Pancreas (tissue), 10 donors: ENCODE results near the gene GRID1. TPM values are rescaled to one million over a fixed set of nuclear protein-coding genes. Genes with fewer than 3 reads are reported as not detected.

Experiments used
- ATAC-seq, 4 donors: fragments of 200-7000 bp; cut with Tn5 transposase; one replicate each; pipeline versions ENCODE4 v1.8.0 to v1.9.1; 2020; ENCODE audit warnings: mild to moderate bottlenecking in 4 of 4, moderate library complexity in 4 of 4
- DNase-seq, 6 donors: peaks; one replicate each; pipeline ENCODE4 v3.0.0-alpha.2; 2020
- FAIRE-seq: peaks from 2 replicates; lab custom pipeline; 2012; peaks lifted over from hg19 to GRCh38; lab: Jason Lieb, UNC
- H3K27ac ChIP-seq, 4 donors: fragments of 200-600 bp; sonication (generic); 1 replicate in 3 of 4; 2 replicates in 1 of 4; pipeline versions ENCODE4 v1.5.0 to v1.8.0; 2020
- H3K27me3 ChIP-seq, 4 donors: fragments of 200-600 bp; one replicate each; pipeline ENCODE4 v1.8.0; 2021
- H3K36me3 ChIP-seq, 3 donors: fragments of 200-600 bp; sonication (generic) in 1 of 3; one replicate each; pipeline versions ENCODE4 v1.5.0 to v1.8.0; 2020 to 2021
- H3K4me1 ChIP-seq, 3 donors: fragments of 200-600 bp; one replicate each; pipeline ENCODE4 v1.8.0; 2021
- H3K4me3 ChIP-seq, 4 donors: fragments of 200-600 bp; sonication (generic) in 2 of 4; one replicate each; pipeline versions ENCODE4 v1.5.0 to v1.8.0; 2020 to 2021
- H3K9me3 ChIP-seq, 4 donors: fragments of 200-600 bp; one replicate each; pipeline ENCODE4 v1.8.0; 2021
- CTCF ChIP-seq, 4 donors: fragments of 200-600 bp; sonication (generic) in 3 of 4; IDR thresholded peaks; one replicate each; pipeline versions ENCODE4 v1.5.0 to v1.8.0; 2021; ENCODE audit warnings: antibody characterized with exemption in 4 of 4
- WGBS, 2 donors: extraction: QIAGEN DNeasy Blood & Tissue Kit; methylation state at CpG; one replicate each; pipeline ENCODE4 v1.1.7; 2013; 5-methylcytosine and 5-hydroxymethylcytosine counted together
- intact Hi-C, 3 donors: fragments of 100-400 bp; cut with DNase I; formaldehyde crosslinking; loops; one replicate each; pipeline versions ENCODE4 v1.11.1 to v1.14.2; 2022
- polyA plus RNA-seq, 2 donors: library from polyadenylated mRNA; stranded (reverse); fragments of 200-250 nt; gene quantifications; one replicate each; pipeline ENCODE4 v1.2.3, GENCODE V29; 2013
- total RNA-seq, 6 donors: library from RNA; stranded (reverse); fragmentation: NEBNext Ultra II Directional in 4 of 6; extraction: Animal tissue kit (Norgen Biotek cat#: 25700) in 4 of 6; gene quantifications; one replicate each; pipeline versions ENCODE4 v1.2.1 to v1.2.4, GENCODE V29; 2021 to 2023
- donor health status: healthy with polysubstance abuse.
- donor health status: DM: no; HTN: no; CAD: no; lungs with moderate emphysema.
- donor health status: DM: no; HTN: no; CAD: no.
- donor health status: control.
- donor health status: control.
- donor health status: Bipolar disorder and iron deficiency.
- donor health status: DM: yes; HTN: yes; CAD: no.
- donor health status: DM: no; HTN: no; CAD: no.
- donor health status: DM: no; HTN: no; CAD: no.
- donor health status: DM: yes; HTN: yes; CAD: no.

Gene GRID1
- total and polyA plus RNA-seq, 8 donors = 0.05 to 1.5 (median 0.91) TPM

GRCh38 chr10:85665681-85666080 is 700.9 kb downstream of the GRID1 start:
- Histone ChIP-seq H3K27me3 (no peaks in the 10 kb centered on the region), H3K36me3 (no peaks in the 10 kb centered on the region), H3K4me3 (no peak overlapping the region), H3K27ac (no peak overlapping the region), H3K4me1 (no peaks in the 10 kb centered on the region), H3K9me3 (no peaks in the 10 kb centered on the region)
- 68% methylated on average over 6 of the region's 6 CpGs for WGBS, 2 donors
- TF ChIP-seq CTCF (IDR thresholded peaks at IDR 0.05) = no peak
- ATAC-seq (no peak), FAIRE-seq (no peak), DNase-seq (no peak)
- intact Hi-C loops = no loop called here

GRCh38 chr10:85665078-85665477 is 701.5 kb downstream of the GRID1 start:
- intact Hi-C loops = no loop called here
- no peak for ATAC-seq
- DNase-seq = no peak
- no peak for FAIRE-seq
- Histone ChIP-seq H3K27ac (no peak overlapping the region), H3K9me3 (no peaks in the 10 kb centered on the region), H3K27me3 (no peaks in the 10 kb centered on the region), H3K4me3 (no peak overlapping the region), H3K4me1 (no peaks in the 10 kb centered on the region), H3K36me3 (no peaks in the 10 kb centered on the region)
- 71 to 85% methylated on average over 1 of the region's 1 CpG for WGBS, 2 donors
- no peak for TF ChIP-seq CTCF (IDR thresholded peaks at IDR 0.05)

- WGBS, 2 donors = 27 to 38% methylated on average over 4 of the region's 4 CpGs
- intact Hi-C loops = no loop called here
Measured at GRCh38 chr10:85661123-85661522, 705.5 kb downstream of the GRID1 start.

GRCh38 chr10:85659331-85659730 is 707.3 kb downstream of the GRID1 start:
- no peaks in the 10 kb centered on the region for H3K36me3 ChIP-seq
- 84 to 92% methylated on average over 1 of the region's 1 CpG for WGBS, 2 donors
- ATAC-seq (no peak), FAIRE-seq (no peak), DNase-seq (no peak)
- no peaks in the 10 kb centered on the region for H3K27me3 ChIP-seq
- H3K4me3 ChIP-seq = no peak overlapping the region
- H3K9me3 ChIP-seq = no peaks in the 10 kb centered on the region
- TF ChIP-seq CTCF (IDR thresholded peaks at IDR 0.05) = no peak
- H3K4me1 ChIP-seq = no peaks in the 10 kb centered on the region
- no peak overlapping the region for H3K27ac ChIP-seq
- intact Hi-C loops = no loop called here

More at GRCh38 chr10:85661123-85661522, 705.5 kb downstream of the GRID1 start:
- no peaks in the 10 kb centered on the region for H3K27me3 ChIP-seq
- no peak overlapping the region for H3K27ac ChIP-seq
- no peak for DNase-seq
- no peak for TF ChIP-seq CTCF (IDR thresholded peaks at IDR 0.05)
- no peaks in the 10 kb centered on the region for H3K4me1 ChIP-seq
- no peak overlapping the region for H3K4me3 ChIP-seq
- no peak for ATAC-seq
- H3K9me3 ChIP-seq = no peaks in the 10 kb centered on the region
- no peaks in the 10 kb centered on the region for H3K36me3 ChIP-seq
- FAIRE-seq = no peak

GRCh38 chr10:85658518-85658917 is 708.1 kb downstream of the GRID1 start:
- whole genome bisulfite sequencing, 2 donors = 26 to 36% methylated on average over 3 of the region's 3 CpGs
- no peaks in the 10 kb centered on the region for H3K4me1 ChIP-seq
- FAIRE-seq = no peak
- no peaks in the 10 kb centered on the region for H3K27me3 ChIP-seq
- no peaks in the 10 kb centered on the region for H3K9me3 ChIP-seq
- H3K4me3 ChIP-seq = no peak overlapping the region
- DNase-seq = no peak
- intact Hi-C loops = no loop called here
- H3K36me3 ChIP-seq = no peaks in the 10 kb centered on the region
- TF ChIP-seq CTCF (IDR thresholded peaks at IDR 0.05) = no peak
- ATAC-seq = no peak
- no peak overlapping the region for H3K27ac ChIP-seq
